ENCODE results near the gene TSPAN2.

TSPAN2 gene

GRCh38 chr1:115134850-115135480 lies 45.7 kb upstream of the TSPAN2 start:
- H3K4me3 ChIP-seq (replicated peaks; ENCODE audit: low read depth, low read length): no peak overlapping the region
- TF ChIP-seq, protein P1, sequence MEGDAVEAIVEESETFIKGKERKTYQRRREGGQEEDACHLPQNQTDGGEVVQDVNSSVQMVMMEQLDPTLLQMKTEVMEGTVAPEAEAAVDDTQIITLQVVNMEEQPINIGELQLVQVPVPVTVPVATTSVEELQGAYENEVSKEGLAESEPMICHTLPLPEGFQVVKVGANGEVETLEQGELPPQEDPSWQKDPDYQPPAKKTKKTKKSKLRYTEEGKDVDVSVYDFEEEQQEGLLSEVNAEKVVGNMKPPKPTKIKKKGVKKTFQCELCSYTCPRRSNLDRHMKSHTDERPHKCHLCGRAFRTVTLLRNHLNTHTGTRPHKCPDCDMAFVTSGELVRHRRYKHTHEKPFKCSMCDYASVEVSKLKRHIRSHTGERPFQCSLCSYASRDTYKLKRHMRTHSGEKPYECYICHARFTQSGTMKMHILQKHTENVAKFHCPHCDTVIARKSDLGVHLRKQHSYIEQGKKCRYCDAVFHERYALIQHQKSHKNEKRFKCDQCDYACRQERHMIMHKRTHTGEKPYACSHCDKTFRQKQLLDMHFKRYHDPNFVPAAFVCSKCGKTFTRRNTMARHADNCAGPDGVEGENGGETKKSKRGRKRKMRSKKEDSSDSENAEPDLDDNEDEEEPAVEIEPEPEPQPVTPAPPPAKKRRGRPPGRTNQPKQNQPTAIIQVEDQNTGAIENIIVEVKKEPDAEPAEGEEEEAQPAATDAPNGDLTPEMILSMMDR (IDR thresholded peaks at IDR 0.05; ENCODE audit: low read depth, low read length, missing control alignments): no peak
- peak; percentile 56 for DNase-seq (ENCODE audit: extremely low read depth, low read depth)

GRCh38 chr1:115134231-115134630 lies 44.9 kb upstream of the TSPAN2 start:
- TF ChIP-seq, protein P1 (IDR thresholded peaks at IDR 0.05; ENCODE audit: low read depth, low read length, missing control alignments): no peak
- DNase-seq (ENCODE audit: extremely low read depth, low read depth): no peak
- H3K4me3 ChIP-seq (replicated peaks; ENCODE audit: low read depth, low read length): no peak overlapping the region

GRCh38 chr1:115133440-115133839 lies 44.1 kb upstream of the TSPAN2 start:
- no peak overlapping the region for H3K4me3 ChIP-seq (replicated peaks; ENCODE audit: low read depth, low read length)
- TF ChIP-seq, protein P1 (IDR thresholded peaks at IDR 0.05; ENCODE audit: low read depth, low read length, missing control alignments): no peak
- no peak for DNase-seq (ENCODE audit: extremely low read depth, low read depth)

GRCh38 chr1:115130786-115131185 lies 41.5 kb upstream of the TSPAN2 start:
- TF ChIP-seq, protein P1 (IDR thresholded peaks at IDR 0.05; ENCODE audit: low read depth, low read length, missing control alignments): no peak
- no peak for DNase-seq (ENCODE audit: extremely low read depth, low read depth)
- no peak overlapping the region for H3K4me3 ChIP-seq (replicated peaks; ENCODE audit: low read depth, low read length)

DNA sequence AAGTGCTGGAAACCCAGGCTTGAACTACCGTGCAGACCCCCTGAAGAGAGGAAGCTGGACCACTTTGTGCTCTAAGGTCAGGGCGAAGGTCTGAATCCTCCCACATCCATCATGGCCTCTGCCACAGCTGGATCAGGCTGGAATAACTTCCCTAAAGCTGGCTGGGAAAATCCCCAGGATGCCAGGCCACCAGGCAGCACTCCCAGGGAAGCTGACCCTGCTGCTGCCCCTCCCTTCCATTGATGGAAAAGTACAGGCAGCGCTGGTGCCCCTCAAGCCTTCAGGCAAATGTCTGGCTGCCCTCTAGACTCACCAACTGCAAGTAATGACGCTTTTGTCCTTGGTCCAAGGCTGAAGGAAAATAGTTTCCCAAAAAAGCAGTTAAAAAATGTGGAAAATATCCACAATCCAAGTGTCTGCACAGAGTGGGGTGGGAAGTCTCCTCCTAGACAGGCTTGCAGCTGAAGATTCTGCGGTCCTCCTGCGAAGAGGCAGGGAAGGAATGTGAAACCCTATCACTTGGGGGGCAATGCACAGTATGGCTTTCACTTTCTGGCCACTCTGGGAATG lies 39.9 kb upstream of the TSPAN2 start:
- no peak for DNase-seq (ENCODE audit: extremely low read depth, low read depth)
- no peak overlapping the region for H3K4me3 ChIP-seq (replicated peaks; ENCODE audit: low read depth, low read length)
- TF ChIP-seq, protein P1 (IDR thresholded peaks at IDR 0.05; ENCODE audit: low read depth, low read length, missing control alignments): no peak

DNA sequence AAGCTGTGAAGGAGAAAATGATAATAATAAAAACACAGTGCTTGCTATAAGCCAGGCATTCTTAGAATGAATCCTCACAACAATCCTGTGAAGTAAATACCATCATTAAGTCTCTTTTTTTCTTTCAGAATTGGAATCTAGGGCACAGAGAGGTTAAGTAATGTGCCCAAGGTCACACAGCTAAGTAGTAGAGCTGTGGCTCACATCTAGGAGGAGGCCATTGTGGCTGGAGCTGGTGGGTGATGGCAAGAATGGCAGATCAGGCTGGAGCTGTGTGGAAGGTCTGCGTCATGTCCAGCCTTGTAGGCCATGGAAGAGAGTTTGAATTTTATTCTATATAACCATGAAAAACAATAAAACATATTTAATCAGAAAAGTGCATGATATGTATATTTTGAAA lies 38.2 kb upstream of the TSPAN2 start:
- no peak for DNase-seq (ENCODE audit: extremely low read depth, low read depth)
- no peak overlapping the region for H3K4me3 ChIP-seq (replicated peaks; ENCODE audit: low read depth, low read length)
- TF ChIP-seq, protein P1 (IDR thresholded peaks at IDR 0.05; ENCODE audit: low read depth, low read length, missing control alignments): no peak

Data from HFF-Myc (cell line).